GM18498 (cell line): ENCODE results near the gene PRSS23.
"Not testable (repeated sequence)": the region's sequence is repeated elsewhere in the genome, so short reads cannot be mapped to it uniquely, and the experiment has no call there.

Source experiments
- ATAC-seq: cut with Tn5 transposase; IDR thresholded peaks from one replicate; pipeline ENCODE4 v1.9.1; 2021; ENCODE audit warnings: mild to moderate bottlenecking, moderate library complexity; ENCODE audit not compliant: unreplicated experiment

Gene PRSS23, protein sequence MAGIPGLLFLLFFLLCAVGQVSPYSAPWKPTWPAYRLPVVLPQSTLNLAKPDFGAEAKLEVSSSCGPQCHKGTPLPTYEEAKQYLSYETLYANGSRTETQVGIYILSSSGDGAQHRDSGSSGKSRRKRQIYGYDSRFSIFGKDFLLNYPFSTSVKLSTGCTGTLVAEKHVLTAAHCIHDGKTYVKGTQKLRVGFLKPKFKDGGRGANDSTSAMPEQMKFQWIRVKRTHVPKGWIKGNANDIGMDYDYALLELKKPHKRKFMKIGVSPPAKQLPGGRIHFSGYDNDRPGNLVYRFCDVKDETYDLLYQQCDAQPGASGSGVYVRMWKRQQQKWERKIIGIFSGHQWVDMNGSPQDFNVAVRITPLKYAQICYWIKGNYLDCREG

DNA sequence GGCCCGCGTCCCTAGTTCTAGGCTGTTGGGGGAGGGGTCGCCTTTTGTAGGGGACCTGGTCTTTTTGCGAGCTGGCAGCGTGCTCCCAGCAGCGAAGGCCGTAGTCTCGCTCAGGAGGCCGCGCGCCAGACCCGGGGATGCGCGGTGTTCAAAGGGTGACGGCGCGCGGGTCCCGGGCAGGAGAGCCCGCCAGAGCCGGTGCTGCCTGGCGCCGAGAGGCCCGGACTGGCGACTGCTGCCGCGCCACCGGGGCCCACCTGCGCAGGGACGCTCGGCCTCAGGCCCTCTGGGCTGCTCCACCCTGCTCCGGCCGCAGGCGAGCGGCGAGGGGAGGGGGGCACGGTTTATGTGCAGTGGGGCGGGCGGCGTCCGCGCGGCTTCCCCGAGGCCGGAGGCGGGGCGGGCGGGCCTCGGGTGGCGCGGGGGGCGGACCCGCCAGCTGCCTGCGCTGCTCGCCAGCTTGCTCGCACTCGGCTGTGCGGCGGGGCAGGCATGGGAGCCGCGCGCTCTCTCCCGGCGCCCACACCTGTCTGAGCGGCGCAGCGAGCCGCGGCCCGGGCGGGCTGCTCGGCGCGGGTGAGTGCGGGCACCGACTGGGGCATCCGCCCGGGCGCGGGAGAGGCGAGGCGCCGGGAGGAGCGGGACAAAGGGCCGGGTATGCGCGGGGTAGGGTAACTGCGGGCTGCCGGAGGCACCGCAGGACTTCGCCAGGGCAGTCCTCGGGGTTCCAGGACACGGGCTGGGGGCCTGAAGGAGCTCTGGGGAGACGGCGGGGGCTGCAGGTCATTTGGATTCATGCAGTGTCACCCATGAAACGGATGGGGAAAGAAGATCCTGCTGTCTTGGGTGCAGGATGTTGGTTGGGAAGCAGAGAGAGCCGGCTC, at the start of gene PRSS23:
TSS of gene PRSS23 (plus strand) at position 467 of the 884 bp plus-strand sequence. CDS start 7,102 bp downstream, outside the sequence.
- ATAC-seq: peak; percentile 67

DNA sequence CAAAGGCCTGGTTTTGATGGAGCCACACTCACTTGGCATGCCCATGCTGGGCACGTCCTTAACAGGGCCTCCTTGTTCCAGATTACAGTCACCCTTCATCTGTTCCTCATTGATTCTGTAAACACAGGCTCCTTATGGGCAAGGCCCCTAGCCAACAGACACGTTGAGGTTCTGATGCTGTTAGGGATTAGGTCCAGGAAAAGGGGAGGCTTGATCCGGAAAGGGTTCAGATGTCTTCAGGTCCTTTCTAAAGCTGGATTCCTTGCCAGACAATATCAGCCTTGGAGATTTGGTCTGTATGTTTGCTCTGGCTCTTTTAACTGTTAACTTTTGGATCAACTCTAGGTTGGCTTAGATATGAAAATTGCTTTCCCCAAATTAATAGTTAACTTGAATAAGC, 46.9 kb upstream of the PRSS23 start:
- no peak for ATAC-seq

DNA sequence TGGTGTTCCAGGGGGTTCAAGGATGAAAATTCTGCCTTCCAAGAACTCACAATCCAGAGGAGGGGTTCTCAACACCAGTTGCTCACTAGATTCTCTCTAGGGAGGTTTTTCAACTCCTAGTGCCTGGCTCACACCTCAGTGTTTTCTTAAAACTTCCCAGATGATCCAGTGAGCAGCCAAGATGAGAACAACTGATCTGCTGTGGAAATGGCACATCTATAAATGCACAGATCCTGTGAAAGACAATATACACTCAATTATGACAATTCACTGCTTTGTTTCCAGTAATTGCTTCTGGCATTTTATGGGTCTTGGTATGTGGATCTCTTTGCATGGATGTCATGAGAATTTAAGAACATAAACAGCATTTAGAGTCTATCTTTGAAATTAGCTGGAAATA, 45.2 kb upstream of the PRSS23 start:
- no peak for ATAC-seq

GRCh38 chr11:86758171-86758570, 42.2 kb upstream of the PRSS23 start:
- ATAC-seq: no peak

- peak; percentile 47 for ATAC-seq
Measured at GRCh38 chr11:86760577-86760976, 39.8 kb upstream of the PRSS23 start.

DNA sequence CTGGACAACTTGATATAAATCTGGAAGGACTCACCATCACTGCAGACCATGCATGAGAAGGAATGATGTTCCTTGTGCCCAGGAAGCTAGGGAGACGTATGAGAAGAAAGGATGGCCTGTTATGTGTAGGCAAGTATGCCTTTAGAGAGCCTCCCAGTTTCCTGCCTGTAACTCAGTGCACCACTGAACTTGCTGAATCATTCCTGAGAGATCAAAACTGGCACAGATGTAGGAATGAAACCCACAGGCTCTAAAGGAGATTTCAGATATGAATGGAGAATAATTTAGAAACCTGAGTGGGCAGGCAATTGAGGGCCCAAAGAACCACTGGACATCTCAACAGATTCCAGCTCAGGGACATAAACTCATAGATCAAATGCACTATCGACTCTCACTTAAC, 38.4 kb upstream of the PRSS23 start:
- no peak for ATAC-seq

GRCh38 chr11:86765203-86765602, 35.1 kb upstream of the PRSS23 start:
- ATAC-seq: no peak

DNA sequence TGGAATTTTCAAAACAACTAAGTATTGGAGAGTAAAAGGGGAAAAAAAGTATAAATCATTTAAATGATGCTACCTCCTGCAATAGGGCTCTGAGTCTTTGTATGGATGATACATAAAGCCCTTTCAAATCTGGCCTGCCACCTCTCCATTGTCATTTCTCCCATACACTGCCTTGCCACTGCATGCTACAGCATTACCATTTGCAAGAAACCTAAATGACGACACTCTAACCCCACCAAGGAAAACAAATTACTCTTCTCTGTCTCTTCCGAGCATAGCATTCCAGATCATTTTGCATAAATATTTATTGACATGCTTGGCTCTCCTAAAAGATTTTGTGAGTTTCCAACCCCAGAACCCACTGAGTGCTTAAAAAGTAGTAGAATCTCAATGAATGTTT, 34.5 kb upstream of the PRSS23 start:
- ATAC-seq: no peak

GRCh38 chr11:86769219-86769618, 31.1 kb upstream of the PRSS23 start:
- ATAC-seq: no peak

DNA sequence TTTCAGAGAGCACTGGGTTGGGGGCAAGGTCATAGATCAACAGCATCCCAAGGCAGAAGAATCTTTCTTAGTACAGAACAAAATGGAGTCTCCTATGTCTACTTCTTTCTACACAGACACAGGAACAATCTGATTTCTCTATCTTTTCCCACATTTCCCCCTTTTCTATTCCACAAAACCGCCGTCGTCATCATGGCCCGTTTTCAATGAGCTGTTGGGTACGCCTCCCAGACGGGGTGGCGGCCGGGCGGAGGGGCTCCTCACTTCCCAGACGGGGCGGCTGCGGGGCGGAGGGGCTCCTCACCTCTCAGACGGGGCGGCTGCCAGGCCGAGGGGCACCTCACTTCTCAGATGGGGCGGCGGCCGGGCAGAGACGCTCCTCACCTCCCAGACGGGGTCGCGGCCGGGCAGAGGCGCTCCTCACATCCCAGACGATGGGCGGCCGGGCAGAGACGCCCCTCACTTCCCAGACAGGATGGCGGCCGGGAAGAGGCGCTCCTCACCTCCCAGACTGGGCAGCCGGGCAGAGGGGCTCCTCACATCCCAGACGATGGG, 29.8 kb upstream of the PRSS23 start:
- ATAC-seq: not testable (repeated sequence)

DNA sequence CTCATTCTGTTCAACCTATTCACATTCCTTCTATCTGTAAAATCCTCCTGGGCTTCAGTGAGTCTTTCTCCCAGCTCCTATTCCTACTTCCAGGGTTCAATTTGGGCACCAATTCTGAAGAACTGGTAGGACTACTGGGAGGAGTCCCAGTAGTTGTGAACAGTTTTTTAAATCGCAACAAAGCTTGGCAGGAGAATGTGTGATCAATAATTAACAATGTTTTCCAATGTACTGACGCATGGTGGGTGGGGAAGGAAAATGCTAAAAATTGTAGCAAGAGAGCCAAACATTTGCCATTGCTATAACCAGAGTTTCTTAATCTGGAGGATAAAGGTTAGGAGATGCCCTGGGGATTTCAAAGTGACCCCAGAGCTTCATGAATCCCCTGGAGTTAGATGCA, 27.3 kb upstream of the PRSS23 start:
- ATAC-seq: no peak

DNA sequence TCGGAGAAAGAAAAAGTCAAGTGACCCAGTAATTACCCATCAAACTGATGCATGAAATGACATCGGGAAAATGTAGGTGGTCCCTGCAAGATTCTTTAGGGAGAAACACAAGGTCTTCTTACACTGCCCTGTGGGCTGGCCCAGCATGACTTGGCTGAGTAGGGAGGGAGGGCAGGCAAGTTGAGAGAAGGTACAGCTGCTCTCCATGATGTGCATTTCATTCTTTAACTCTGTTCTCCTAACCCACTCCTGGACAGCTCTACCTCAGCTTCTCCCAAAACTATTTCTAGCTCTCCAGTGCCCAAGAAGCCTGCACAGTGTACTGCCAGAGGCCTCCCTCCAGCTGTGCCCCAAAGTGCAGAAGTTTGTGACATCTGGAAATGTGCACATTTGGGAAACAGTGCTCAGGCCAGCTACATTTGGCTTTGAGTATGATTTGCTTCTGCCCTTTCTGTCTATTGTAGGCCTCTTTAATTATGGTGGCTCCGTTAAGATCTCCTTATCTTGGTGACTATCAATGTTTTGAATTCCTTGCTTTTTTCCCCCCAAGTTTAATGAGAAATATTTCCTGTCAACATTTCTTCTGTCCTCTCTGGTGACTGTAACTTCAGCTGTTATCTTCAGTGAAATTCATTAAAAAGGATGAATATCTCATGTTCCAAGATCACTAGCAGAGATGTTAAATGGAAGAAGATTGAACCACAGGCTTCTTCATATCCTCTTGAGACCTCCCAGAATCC, 26.7 kb upstream of the PRSS23 start:
- ATAC-seq: no peak

GRCh38 chr11:86774417-86774816, 25.9 kb upstream of the PRSS23 start:
- ATAC-seq: no peak

- ATAC-seq: no peak
Measured at GRCh38 chr11:86775361-86775760, 25.0 kb upstream of the PRSS23 start.

- ATAC-seq: no peak
Measured at GRCh38 chr11:86781546-86781945, 18.8 kb upstream of the PRSS23 start.

DNA sequence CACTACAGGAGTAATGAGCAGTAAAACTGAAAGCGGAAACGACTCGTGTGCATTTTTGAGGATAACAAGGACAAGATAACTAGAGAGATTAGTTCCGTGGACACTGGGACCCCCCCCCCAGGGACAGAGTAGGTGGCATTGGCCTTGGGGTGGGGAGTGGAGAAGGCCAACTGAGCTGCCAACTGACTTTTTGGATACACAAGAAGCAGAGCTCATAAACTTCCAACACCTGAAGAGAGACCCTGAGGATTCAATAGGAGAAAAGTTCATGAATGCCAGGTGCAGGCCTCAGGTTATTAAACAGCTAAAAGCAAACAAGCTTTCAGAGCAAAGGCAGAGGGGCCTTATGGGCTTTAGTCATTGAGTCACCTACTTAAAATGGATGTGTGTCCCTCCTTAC, 17.6 kb upstream of the PRSS23 start:
- no peak for ATAC-seq

DNA sequence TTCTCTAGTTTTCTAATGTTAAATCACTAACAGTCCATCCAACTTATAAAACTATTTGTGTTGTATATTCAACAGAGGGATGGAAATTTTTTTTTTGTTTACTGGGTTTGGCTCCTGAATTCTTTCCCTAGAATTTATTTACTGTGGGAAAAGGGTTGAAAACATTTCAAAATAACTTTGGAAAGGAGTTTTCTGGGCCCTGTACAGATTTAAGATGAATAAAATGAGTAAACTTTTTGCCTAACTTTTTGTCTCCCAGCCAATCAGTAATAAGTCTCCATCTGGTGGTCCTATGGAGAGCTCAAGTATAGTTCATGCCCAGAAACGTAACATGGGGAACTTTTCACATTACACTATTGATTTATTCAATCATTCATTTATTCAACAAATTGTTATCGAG, 16.7 kb upstream of the PRSS23 start:
- ATAC-seq: no peak

GRCh38 chr11:86784241-86784681, 16.1 kb upstream of the PRSS23 start:
- no peak for ATAC-seq

DNA sequence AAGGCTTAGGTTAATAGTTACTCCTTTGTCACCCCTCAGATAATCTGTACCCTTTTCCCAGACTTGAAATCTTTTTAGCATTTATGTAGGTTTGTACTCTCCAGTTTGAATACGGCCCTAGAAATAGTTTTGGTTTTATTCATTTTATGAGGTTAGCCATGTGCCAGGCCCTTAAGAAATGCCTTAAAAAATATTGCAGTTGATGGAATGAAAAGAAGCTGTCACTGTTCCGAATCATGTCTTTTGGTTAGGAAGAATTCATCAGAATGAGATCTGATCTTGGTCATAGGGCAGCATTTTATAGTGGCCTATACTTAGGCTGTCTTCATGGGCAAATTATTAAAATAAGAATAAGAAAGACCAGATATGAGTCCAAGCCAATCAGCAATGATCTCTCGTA, 14.8 kb upstream of the PRSS23 start:
- no peak for ATAC-seq

DNA sequence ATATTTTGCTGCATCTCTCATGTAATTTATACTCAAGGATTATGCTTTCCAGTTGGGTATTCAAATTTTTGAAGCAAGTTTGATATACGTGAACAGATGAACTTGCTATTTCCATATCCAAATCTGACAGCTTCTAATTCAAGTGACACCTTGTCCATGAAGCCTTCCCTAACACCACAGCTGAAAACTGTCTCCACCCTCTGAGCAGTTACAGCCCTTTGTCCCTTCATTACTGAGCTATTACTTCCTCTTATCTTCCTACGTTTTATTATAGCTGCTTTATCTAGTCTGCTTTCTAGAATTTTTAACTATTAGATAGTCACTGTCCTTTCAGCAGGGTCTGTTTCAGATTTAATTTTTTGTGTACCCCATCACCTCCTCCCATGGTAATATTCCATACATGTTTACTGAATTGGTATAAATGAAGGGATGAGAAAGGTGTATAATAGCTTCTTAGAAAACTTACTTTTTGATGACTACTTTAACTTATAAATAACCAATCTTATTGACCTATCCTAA, 13.3 kb upstream of the PRSS23 start:
- no peak for ATAC-seq

- ATAC-seq: no peak
Measured at GRCh38 chr11:86787656-86788055, 12.7 kb upstream of the PRSS23 start.
